Ascending aorta (tissue), 2 donors: ENCODE results near the gene FCRL1. TPM values are rescaled to one million over a fixed set of nuclear protein-coding genes. Genes with fewer than 3 reads are reported as not detected.

Experiments used
- DNase-seq, 2 donors: peaks; one replicate each; pipeline ENCODE4 v3.0.0-alpha.2; 2019; ENCODE audit warnings: low spot score in 2 of 2
- H3K27ac ChIP-seq, 2 donors: fragments of 200-600 bp; sonication (generic); one replicate each; pipeline ENCODE4 v1.5.1; 2016 to 2017; ENCODE audit warnings: mild to moderate bottlenecking in 1 of 2
- H3K27me3 ChIP-seq: fragments of 200-600 bp; sonication (generic); one replicate; pipeline ENCODE4 v1.5.1; 2017
- H3K36me3 ChIP-seq, 2 donors: fragments of 200-600 bp; sonication (generic); one replicate each; pipeline ENCODE4 v1.5.1; 2016
- H3K4me1 ChIP-seq, 2 donors: fragments of 200-600 bp; sonication (generic); one replicate each; pipeline ENCODE4 v1.5.1; 2016 to 2017; ENCODE audit warnings: mild to moderate bottlenecking in 1 of 2
- H3K4me3 ChIP-seq, 2 donors: fragments of 200-600 bp; sonication (generic); one replicate each; pipeline ENCODE4 v1.5.1; 2016 to 2017; ENCODE audit warnings: mild to moderate bottlenecking in 1 of 2
- H3K9me3 ChIP-seq, 2 donors: fragments of 200-600 bp; sonication (generic); one replicate each; pipeline ENCODE4 v1.5.1; 2016
- CTCF ChIP-seq, 3 experiments: fragments of 200-600 bp in 2 of 3; fragments of 450-650 bp in 1 of 3; sonication (generic) in 2 of 3; IDR thresholded peaks; one replicate each; pipeline ENCODE4 v1.5.1; 2016 to 2019; ENCODE audit warnings: antibody characterized with exemption in 3 of 3, mild to moderate bottlenecking in 1 of 3, moderate library complexity in 1 of 3
- intact Hi-C: fragments of 100-400 bp; cut with DNase I; formaldehyde crosslinking; loops from one replicate; pipeline ENCODE4 v1.15.1; 2023
- total RNA-seq: library from RNA; depleted of rRNA; stranded (reverse); fragments of >200 nt; gene quantifications from one replicate; pipeline ENCODE4 v1.1.0, GENCODE V29; 2016

The FCRL1 gene
- total RNA-seq, 1 donor from 2014 or later, result not detected

GRCh38 chr1:157748262-157748817, 71.6 kb downstream of the FCRL1 start:
- TF ChIP-seq CTCF (IDR thresholded peaks at IDR 0.05), result no peak
- no peak for DNase-seq
- Histone ChIP-seq H3K4me1 (no peaks in the 10 kb centered on the region), H3K27me3 (no peaks in the 10 kb centered on the region), H3K36me3 (no peaks in the 10 kb centered on the region), H3K9me3 (no peaks in the 10 kb centered on the region), H3K4me3 (no peak overlapping the region), H3K27ac (no peak overlapping the region)
- intact Hi-C loops, result no loop called here

Other genes with a start within 250 kb of the FCRL1 start
- gene FCRL4, start 222.0 kb downstream of the FCRL1 start, total RNA-seq, result not detected
- not detected for gene FCRL3, start 119.4 kb downstream of the FCRL1 start, total RNA-seq
- gene FCRL2, start 43.0 kb downstream of the FCRL1 start, total RNA-seq, result not detected
- gene CD5L, start 21.7 kb upstream of the FCRL1 start, total RNA-seq, result not detected
- 114 TPM for gene KIRREL1, start 173.5 kb upstream of the FCRL1 start, total RNA-seq